ENCODE data around the gene MSH5.
"Not testable (repeated sequence)": the region's sequence is repeated elsewhere in the genome, so short reads cannot be mapped to it uniquely, and the experiment has no call there.

Gene MSH5

GRCh38 chr6:31739639-31740396 is at the start of gene MSH5:
MSH5 (plus strand) TSS chr6:31740005; CDS start chr6:31740467, 462 bp downstream.
- peak; percentile 99 for DNase-seq (ENCODE audit: low read depth)

GRCh38 chr6:31690231-31691077 is 49.4 kb upstream of the MSH5 start:
- peak; percentile 15 for DNase-seq (ENCODE audit: low read depth)

GRCh38 chr6:31691078-31691463 is 48.7 kb upstream of the MSH5 start:
- no peak for DNase-seq (ENCODE audit: low read depth)

GRCh38 chr6:31691564-31692108 is 48.2 kb upstream of the MSH5 start:
- no peak for DNase-seq (ENCODE audit: low read depth)

GRCh38 chr6:31692353-31692752 is 47.5 kb upstream of the MSH5 start:
- DNase-seq (ENCODE audit: low read depth): no peak

GRCh38 chr6:31692886-31693285 is 46.9 kb upstream of the MSH5 start:
- no peak for DNase-seq (ENCODE audit: low read depth)

- DNase-seq (ENCODE audit: low read depth): no peak
Observed at GRCh38 chr6:31693535-31693934, 46.3 kb upstream of the MSH5 start.

GRCh38 chr6:31697555-31697954 is 42.2 kb upstream of the MSH5 start:
- peak; percentile 33 for DNase-seq (ENCODE audit: low read depth)

GRCh38 chr6:31700740-31701401 is 38.9 kb upstream of the MSH5 start:
- no peak for DNase-seq (ENCODE audit: low read depth)

- peak; percentile 49 for DNase-seq (ENCODE audit: low read depth)
Observed at GRCh38 chr6:31701666-31702404, 38.0 kb upstream of the MSH5 start.

GRCh38 chr6:31702405-31702818 is 37.4 kb upstream of the MSH5 start:
- no peak for DNase-seq (ENCODE audit: low read depth)

- DNase-seq (ENCODE audit: low read depth): peak; percentile 99
Observed at GRCh38 chr6:31702819-31703716, 36.7 kb upstream of the MSH5 start, which contains the start of gene ABHD16A. ABHD16A (minus strand) TSS chr6:31703324; CDS start chr6:31703281, 43 bp downstream.

GRCh38 chr6:31705931-31706330 is 33.9 kb upstream of the MSH5 start:
- DNase-seq (ENCODE audit: low read depth): no peak

GRCh38 chr6:31706599-31706998 is 33.2 kb upstream of the MSH5 start, which contains the start of gene LY6G6F:
LY6G6F (plus strand) TSS chr6:31706866; CDS start chr6:31706907, 41 bp downstream.
- no peak for DNase-seq (ENCODE audit: low read depth)

GRCh38 chr6:31707701-31708100 is 32.1 kb upstream of the MSH5 start:
- no peak for DNase-seq (ENCODE audit: low read depth)

- DNase-seq (ENCODE audit: low read depth): no peak
Observed at GRCh38 chr6:31708224-31708623, 31.6 kb upstream of the MSH5 start.

- not testable (repeated sequence) for DNase-seq (ENCODE audit: low read depth)
Observed at GRCh38 chr6:31709157-31709556, 30.6 kb upstream of the MSH5 start.

- DNase-seq (ENCODE audit: low read depth): no peak
Observed at GRCh38 chr6:31710523-31711219, 29.1 kb upstream of the MSH5 start.

- DNase-seq (ENCODE audit: low read depth): no peak
Observed at GRCh38 chr6:31711233-31711632, 28.6 kb upstream of the MSH5 start.

- no peak for DNase-seq (ENCODE audit: low read depth)
Observed at GRCh38 chr6:31712296-31712695, 27.5 kb upstream of the MSH5 start.

Data from iris pigment epithelial cell (primary cell).